A673 (cell line): ENCODE measurements around the gene TARBP1.

Experiments used
- EZH2 ChIP-seq: fragments of 200-600 bp; sonication (generic); IDR thresholded peaks from 2 replicates; pipeline ENCODE4 v1.6.1; 2017; ENCODE audit warnings: borderline replicate concordance, low read depth, mild to moderate bottlenecking, mixed read lengths, antibody characterized with exemption, low read length; ENCODE audit not compliant: poor library complexity, severe bottlenecking
- TF ChIP-seq, protein P1 (sequence below): fragments of 300-800, 200-600 bp; sonication (generic); conservative IDR thresholded peaks from 2 replicates; pipeline ENCODE4 v1.5.1; 2017; ENCODE audit warnings: low read depth, mild to moderate bottlenecking, antibody characterized with exemption, low read length, moderate library complexity, mixed read lengths

- TF ChIP-seq, protein P1, sequence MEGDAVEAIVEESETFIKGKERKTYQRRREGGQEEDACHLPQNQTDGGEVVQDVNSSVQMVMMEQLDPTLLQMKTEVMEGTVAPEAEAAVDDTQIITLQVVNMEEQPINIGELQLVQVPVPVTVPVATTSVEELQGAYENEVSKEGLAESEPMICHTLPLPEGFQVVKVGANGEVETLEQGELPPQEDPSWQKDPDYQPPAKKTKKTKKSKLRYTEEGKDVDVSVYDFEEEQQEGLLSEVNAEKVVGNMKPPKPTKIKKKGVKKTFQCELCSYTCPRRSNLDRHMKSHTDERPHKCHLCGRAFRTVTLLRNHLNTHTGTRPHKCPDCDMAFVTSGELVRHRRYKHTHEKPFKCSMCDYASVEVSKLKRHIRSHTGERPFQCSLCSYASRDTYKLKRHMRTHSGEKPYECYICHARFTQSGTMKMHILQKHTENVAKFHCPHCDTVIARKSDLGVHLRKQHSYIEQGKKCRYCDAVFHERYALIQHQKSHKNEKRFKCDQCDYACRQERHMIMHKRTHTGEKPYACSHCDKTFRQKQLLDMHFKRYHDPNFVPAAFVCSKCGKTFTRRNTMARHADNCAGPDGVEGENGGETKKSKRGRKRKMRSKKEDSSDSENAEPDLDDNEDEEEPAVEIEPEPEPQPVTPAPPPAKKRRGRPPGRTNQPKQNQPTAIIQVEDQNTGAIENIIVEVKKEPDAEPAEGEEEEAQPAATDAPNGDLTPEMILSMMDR = no peak
- no peak for TF ChIP-seq EZH2
These were observed 2.8 kb downstream of the TARBP1 start for GRCh38 chr1:234476172-234476571.
